GM13976 (cell line): ENCODE measurements around the gene DLEC1.

Source experiments
- DNase-seq: peaks from one replicate; pipeline ENCODE4 v3.0.0; 2012; ENCODE audit warnings: low spot score
- CTCF ChIP-seq: IDR thresholded peaks from 2 replicates; pipeline ENCODE4 v1.5.1; 2012; ENCODE audit warnings: borderline replicate concordance, mild to moderate bottlenecking; ENCODE audit not compliant: insufficient read depth; ENCODE audit errors: extremely low read depth, missing control alignments, control extremely low read depth
- in situ Hi-C: fragments of 300-500 bp; cut with MboI; formaldehyde crosslinking; loops from one replicate; pipeline ENCODE4 v1.12.0; 2022; ENCODE audit warnings: low sequenced_read_pairs, mixed read lengths, inconsistent platforms; ENCODE audit not compliant: unreplicated experiment

DLEC1 gene

GRCh38 chr3:38127611-38128302 lies 88.7 kb downstream of the DLEC1 start:
- in situ Hi-C loops, result loop anchor here (25.0 kb wide), 1 partner anchor 360 kb away; the partner anchor contains the start of gene EXOG
- no peak for DNase-seq
- no peak for TF ChIP-seq CTCF

GRCh38 chr3:38128303-38128655 lies 89.3 kb downstream of the DLEC1 start:
- no peak for DNase-seq
- in situ Hi-C loops, result loop anchor here (25.0 kb wide), 1 partner anchor 359 kb away; the partner anchor contains the start of gene EXOG
- TF ChIP-seq CTCF, result no peak

- in situ Hi-C loops, result loop anchor here (25.0 kb wide), 1 partner anchor 358 kb away; the partner anchor contains the start of gene EXOG
- no peak for DNase-seq
- TF ChIP-seq CTCF, result no peak
These were observed 90.0 kb downstream of the DLEC1 start for GRCh38 chr3:38129058-38129457.

GRCh38 chr3:38130631-38131065 lies 91.6 kb downstream of the DLEC1 start:
- in situ Hi-C loops, result loop anchor here (25.0 kb wide), 1 partner anchor 357 kb away; the partner anchor contains the start of gene EXOG
- no peak for DNase-seq
- TF ChIP-seq CTCF, result no peak

- DNase-seq, result peak; percentile 52
- peak; percentile 40 for TF ChIP-seq CTCF
- in situ Hi-C loops, result loop anchor here (25.0 kb wide), 1 partner anchor 356 kb away; the partner anchor contains the start of gene EXOG
These were observed 92.8 kb downstream of the DLEC1 start for GRCh38 chr3:38131621-38132369.

- no peak for DNase-seq
- in situ Hi-C loops, result loop anchor here (25.0 kb wide), 1 partner anchor 354 kb away; the partner anchor contains the start of gene EXOG
- no peak for TF ChIP-seq CTCF
These were observed 94.2 kb downstream of the DLEC1 start for GRCh38 chr3:38133209-38133556.
